ENCODE measurements around the gene BMP7.

- TF ChIP-seq CTCF (IDR thresholded peaks at IDR 0.05) (no peak), POLR2AphosphoS5 (IDR thresholded peaks at IDR 0.05) (no peak)
These were observed 97.3 kb downstream of the BMP7 start for GRCh38 chr20:57169162-57169561.
